GM12878 (cell line): ENCODE measurements around the gene CNTNAP5. TPM values are rescaled to one million over a fixed set of nuclear protein-coding genes. Genes with fewer than 3 reads are reported as not detected.

Experiments
- ATAC-seq: fragments of 200-7000 bp; cut with Tn5 transposase; 3 replicates; pipeline ENCODE4 v1.9.1; 2020; ENCODE audit warnings: mild to moderate bottlenecking, moderate library complexity
- BruUV-seq: library from RNA; stranded (reverse); fragments of 400-500 nt; replicated peaks from 2 replicates; lab custom pipeline; 2021; lab: Mats Ljungman, UMichigan
- CTCF ChIA-PET: fragments of 300-600 bp; sonication (Branson Sonifier 250); formaldehyde crosslinking; extraction: SDS; loops from one replicate; lab custom pipeline; 2021; ENCODE audit warnings: inconsistent platforms; lab: Yijun Ruan, JAX
- POLR2A ChIA-PET: fragments of 350-600 bp; formaldehyde crosslinking; extraction: SDS; loops from one replicate; lab custom pipeline; 2021; ENCODE audit warnings: inconsistent platforms; lab: Charles Lee
- RAD21 ChIA-PET: fragments of 300-600 bp; sonication (Branson Sonifier 250); formaldehyde crosslinking; loops from one replicate; lab custom pipeline; 2023; ENCODE audit warnings: antibody characterized with exemption; ENCODE audit not compliant: unreplicated experiment; lab: Charles Lee
- SMC1A ChIA-PET: fragments of 300-600 bp; sonication (Branson Sonifier 250); formaldehyde crosslinking; loops from one replicate; lab custom pipeline; 2023; ENCODE audit not compliant: unreplicated experiment, uncharacterized antibody; lab: Charles Lee
- DNase-seq: peaks from one replicate; pipeline ENCODE4 v3.0.0-alpha.2; 2011; ENCODE audit warnings: low read depth, low spot score
- FAIRE-seq: peaks from 3 replicates; lab custom pipeline; 2011; peaks lifted over from hg19 to GRCh38; lab: Jason Lieb, UNC
- H2AFZ ChIP-seq: 2 replicates; pipeline ENCODE4 v1.6.0; 2011; ENCODE audit warnings: low read depth, low read length, control low read depth; ENCODE audit not compliant: control insufficient read depth
- H3K27ac ChIP-seq: 2 replicates; pipeline ENCODE4 v1.5.1; 2011; ENCODE audit warnings: control low read depth; ENCODE audit not compliant: control insufficient read depth, insufficient read depth
- H3K27me3 ChIP-seq, 2 experiments: replicated peaks in 1 of 2; 2 replicates each; pipeline versions ENCODE4 v1.6.0 to v1.6.1; 2011; ENCODE audit warnings: low read length in 1 of 2; ENCODE audit not compliant: control insufficient read depth in 2 of 2, insufficient read depth in 2 of 2
- H3K36me3 ChIP-seq, 2 experiments: 2 replicates each; pipeline ENCODE4 v1.5.1; 2011; ENCODE audit warnings: low read length in 1 of 2; ENCODE audit not compliant: control insufficient read depth in 2 of 2, insufficient read depth in 2 of 2
- H3K4me1 ChIP-seq: 2 replicates; pipeline ENCODE4 v1.6.1; 2011; ENCODE audit warnings: mild to moderate bottlenecking, low read length, moderate library complexity, mixed read lengths; ENCODE audit not compliant: control insufficient read depth, insufficient read depth
- H3K4me2 ChIP-seq: 2 replicates; pipeline ENCODE4 v1.6.0; 2011; ENCODE audit warnings: control low read depth; ENCODE audit not compliant: control insufficient read depth, insufficient read depth
- H3K4me3 ChIP-seq: fragments of 200-600 bp; sonication (generic); 2 replicates; pipeline ENCODE4 v1.5.1; 2016
- H3K79me2 ChIP-seq: 2 replicates; pipeline ENCODE4 v1.6.0; 2011; ENCODE audit warnings: low read length; ENCODE audit not compliant: control insufficient read depth, insufficient read depth
- H3K9ac ChIP-seq: 2 replicates; pipeline ENCODE4 v1.8.0; 2011; ENCODE audit warnings: low read length, control low read depth, mixed read lengths; ENCODE audit not compliant: control insufficient read depth, insufficient read depth
- H3K9me3 ChIP-seq: replicated peaks from 3 replicates; pipeline ENCODE4 v1.5.1; 2011; ENCODE audit warnings: mild to moderate bottlenecking, low read length; ENCODE audit not compliant: control insufficient read depth, insufficient read depth
- H4K20me1 ChIP-seq: 2 replicates; pipeline ENCODE4 v1.6.0; 2011; ENCODE audit not compliant: control insufficient read depth, insufficient read depth
- EP300 ChIP-seq, 2 experiments: fragments of 150-350 bp in 1 of 2; IDR thresholded peaks; 2 replicates each; pipeline ENCODE4 v1.6.1; 2011 to 2012; ENCODE audit warnings: low read depth in 2 of 2, low read length in 2 of 2, borderline replicate concordance in 1 of 2, improper control_type of control experiment in 1 of 2, inconsistent platforms in 1 of 2; ENCODE audit not compliant: control insufficient read depth in 1 of 2
- HDAC6 ChIP-seq: fragments of 200-600 bp; sonication (generic); IDR thresholded peaks from one replicate; pipeline ENCODE4 v1.8.0; 2017; ENCODE audit warnings: antibody characterized with exemption; ENCODE audit not compliant: unreplicated experiment
- IKZF2 ChIP-seq, 2 experiments: fragments of 450-650 bp; IDR thresholded peaks; 2 replicates each; pipeline ENCODE4 v1.6.1; 2017; ENCODE audit warnings: mild to moderate bottlenecking in 2 of 2, moderate library complexity in 2 of 2
- MTA2 ChIP-seq: fragments of 450-650 bp; IDR thresholded peaks from 2 replicates; pipeline ENCODE4 v1.6.1; 2016; ENCODE audit warnings: low read depth, mild to moderate bottlenecking, moderate library complexity
- MXI1 ChIP-seq: fragments of 150-350 bp; IDR thresholded peaks from 2 replicates; pipeline ENCODE4 v1.6.1; 2011; ENCODE audit warnings: low read depth, mild to moderate bottlenecking, inconsistent platforms, low read length, improper control_type of control experiment
- POLR2AphosphoS2 ChIP-seq: IDR thresholded peaks from 2 replicates; pipeline ENCODE4 v1.6.1; 2011; ENCODE audit warnings: low read depth, mild to moderate bottlenecking, low read length, improper control_type of control experiment, moderate library complexity
- RBBP5 ChIP-seq: fragments of 200-600 bp; sonication (generic); conservative IDR thresholded peaks from 2 replicates; pipeline ENCODE4 v1.6.1; 2016
- RUNX3 ChIP-seq: IDR thresholded peaks from 2 replicates; pipeline ENCODE4 v1.6.1; 2012; ENCODE audit warnings: low read length, inconsistent platforms
- ZBTB11 ChIP-seq: fragments of 450-650 bp; formaldehyde crosslinking; IDR thresholded peaks from 2 replicates; pipeline ENCODE4 v1.5.0; 2022; ENCODE audit warnings: mild to moderate bottlenecking, missing genetic modification characterization
- ZNF207 ChIP-seq: fragments of 450-650 bp; IDR thresholded peaks from 2 replicates; pipeline ENCODE4 v1.6.1; 2014; ENCODE audit warnings: antibody characterized with exemption, mild to moderate bottlenecking, borderline replicate concordance
- ZSCAN29 ChIP-seq: fragments of 450-650 bp; IDR thresholded peaks from 2 replicates; pipeline ENCODE4 v1.6.1; 2017; ENCODE audit warnings: mild to moderate bottlenecking, moderate library complexity
- WGBS: methylation state at CpG from one replicate; pipeline ENCODE4 v1.1.6; 2016; ENCODE audit warnings: low lambda C conversion rate; ENCODE audit not compliant: insufficient replicate concordance, insufficient coverage; ENCODE audit errors: missing lambda C conversion rate; 5-methylcytosine and 5-hydroxymethylcytosine counted together
- in situ Hi-C: fragments of 300-500 bp; cut with MboI; formaldehyde crosslinking; loops from 9 replicates; pipeline ENCODE4 v1.14.3; 2018; ENCODE audit warnings: mixed read lengths
- intact Hi-C: fragments of 100-400 bp; cut with micrococcal nuclease; formaldehyde crosslinking; loops from one replicate; pipeline ENCODE4 v1.14.2; 2022; ENCODE audit not compliant: unreplicated experiment
- polyA plus RNA-seq, 11 experiments: library from polyadenylated mRNA; depleted of rRNA in 4 of 11; unstranded in 6 of 11; stranded (reverse) in 5 of 11; fragments of >200 nt; fragmentation: Nextera tagmentation in 4 of 11; fragmentation: Illumina TruSeq in 1 of 11; extraction: Ambion mirVana in 4 of 11; extraction: Trizol in 1 of 11; gene quantifications; 1 replicate in 1 of 11; 2 replicates in 10 of 11; pipeline versions ENCODE4 v1.2.1 to v1.2.3, GENCODE V29; 2011 to 2016; ENCODE audit warnings: inconsistent platforms in 2 of 11, missing spikeins in 2 of 11, low read depth in 1 of 11
- total RNA-seq, 4 experiments: library from RNA; depleted of rRNA in 3 of 4; stranded (reverse); fragments of >200 nt in 3 of 4; fragmentation: Illumina TruSeq in 1 of 4; extraction: Trizol in 1 of 4; gene quantifications; 2 replicates each; pipeline versions ENCODE4 v1.2.1 to v1.2.3, GENCODE V29; 2013 to 2021
- TF ChIP-seq, protein P1 (sequence below), 3 experiments: IDR thresholded peaks in 2 of 3; conservative IDR thresholded peaks in 1 of 3; 2 replicates each; pipeline ENCODE4 v1.5.1; 2011; ENCODE audit warnings: low read depth in 3 of 3, low read length in 3 of 3, mild to moderate bottlenecking in 3 of 3, control low read depth in 2 of 3, moderate library complexity in 2 of 3, inconsistent platforms in 1 of 3, mixed read lengths in 1 of 3; ENCODE audit not compliant: control insufficient read depth in 2 of 3, insufficient read depth in 1 of 3; ENCODE audit errors: extremely low read depth in 1 of 3
- TF ChIP-seq, protein P2 (sequence below): fragments of 450-650 bp; IDR thresholded peaks from 2 replicates; pipeline ENCODE4 v1.6.1; 2016; ENCODE audit warnings: mild to moderate bottlenecking
- TF ChIP-seq, protein P3 (sequence below): IDR thresholded peaks from 2 replicates; pipeline ENCODE4 v1.6.1; 2011; ENCODE audit warnings: borderline replicate concordance, low read depth, mild to moderate bottlenecking, moderate library complexity, low read length; ENCODE audit not compliant: insufficient read depth, poor library complexity, severe bottlenecking
- TF ChIP-seq, protein P4 (sequence below): fragments of 150-350 bp; IDR thresholded peaks from 2 replicates; pipeline ENCODE4 v1.6.1; 2014; ENCODE audit warnings: mild to moderate bottlenecking, low read depth, low read length

CNTNAP5 gene
- total and polyA plus RNA-seq, 10 of the 15 experiments (the other 5 are each of a cell fraction or from before 2014, with no cell fraction given), result not detected

DNA sequence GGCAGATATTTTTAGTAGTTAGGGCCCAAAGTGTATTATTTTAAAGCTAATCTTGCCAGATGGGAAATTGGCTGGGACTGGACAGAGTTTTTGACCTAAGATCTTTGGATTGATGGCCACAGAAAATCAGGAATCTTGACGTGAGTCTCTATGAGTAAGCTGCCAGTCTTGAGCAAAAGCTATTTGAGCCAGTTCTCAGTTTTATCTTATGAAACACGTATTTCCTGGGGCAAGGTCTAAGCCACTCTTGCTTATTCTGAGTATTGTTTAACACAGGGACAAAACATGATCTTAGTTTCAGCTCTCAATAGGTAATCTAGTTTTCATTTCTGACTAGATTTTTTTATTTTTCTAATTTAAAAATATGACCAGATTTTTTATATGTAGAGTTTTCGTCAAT is 329.4 kb downstream of the CNTNAP5 start:
- no peak overlapping the region for H3K4me2 ChIP-seq
- TF ChIP-seq MXI1 (no peak), POLR2AphosphoS2 (no peak), ZNF207 (no peak), HDAC6 (no peak), ZBTB11 (no peak), RBBP5 (no peak), RUNX3 (no peak), EP300 (IDR thresholded peaks at IDR 0.05; ENCODE audit: borderline replicate concordance in 1 of 2, control insufficient read depth in 1 of 2, low read depth in 2 of 2, low read length in 2 of 2) (no peak), MTA2 (no peak), IKZF2 (IDR thresholded peaks at IDR 0.05) (no peak), ZSCAN29 (no peak)
- TF ChIP-seq, protein P1, sequence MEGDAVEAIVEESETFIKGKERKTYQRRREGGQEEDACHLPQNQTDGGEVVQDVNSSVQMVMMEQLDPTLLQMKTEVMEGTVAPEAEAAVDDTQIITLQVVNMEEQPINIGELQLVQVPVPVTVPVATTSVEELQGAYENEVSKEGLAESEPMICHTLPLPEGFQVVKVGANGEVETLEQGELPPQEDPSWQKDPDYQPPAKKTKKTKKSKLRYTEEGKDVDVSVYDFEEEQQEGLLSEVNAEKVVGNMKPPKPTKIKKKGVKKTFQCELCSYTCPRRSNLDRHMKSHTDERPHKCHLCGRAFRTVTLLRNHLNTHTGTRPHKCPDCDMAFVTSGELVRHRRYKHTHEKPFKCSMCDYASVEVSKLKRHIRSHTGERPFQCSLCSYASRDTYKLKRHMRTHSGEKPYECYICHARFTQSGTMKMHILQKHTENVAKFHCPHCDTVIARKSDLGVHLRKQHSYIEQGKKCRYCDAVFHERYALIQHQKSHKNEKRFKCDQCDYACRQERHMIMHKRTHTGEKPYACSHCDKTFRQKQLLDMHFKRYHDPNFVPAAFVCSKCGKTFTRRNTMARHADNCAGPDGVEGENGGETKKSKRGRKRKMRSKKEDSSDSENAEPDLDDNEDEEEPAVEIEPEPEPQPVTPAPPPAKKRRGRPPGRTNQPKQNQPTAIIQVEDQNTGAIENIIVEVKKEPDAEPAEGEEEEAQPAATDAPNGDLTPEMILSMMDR (IDR thresholded peaks at IDR 0.05 in 2 of 3, conservative IDR thresholded peaks at IDR 0.05 in 1 of 3; ENCODE audit: control insufficient read depth in 2 of 3, extremely low read depth in 1 of 3, insufficient read depth in 1 of 3, low read depth in 3 of 3, low read length in 3 of 3), result no peak
- TF ChIP-seq, protein P2, sequence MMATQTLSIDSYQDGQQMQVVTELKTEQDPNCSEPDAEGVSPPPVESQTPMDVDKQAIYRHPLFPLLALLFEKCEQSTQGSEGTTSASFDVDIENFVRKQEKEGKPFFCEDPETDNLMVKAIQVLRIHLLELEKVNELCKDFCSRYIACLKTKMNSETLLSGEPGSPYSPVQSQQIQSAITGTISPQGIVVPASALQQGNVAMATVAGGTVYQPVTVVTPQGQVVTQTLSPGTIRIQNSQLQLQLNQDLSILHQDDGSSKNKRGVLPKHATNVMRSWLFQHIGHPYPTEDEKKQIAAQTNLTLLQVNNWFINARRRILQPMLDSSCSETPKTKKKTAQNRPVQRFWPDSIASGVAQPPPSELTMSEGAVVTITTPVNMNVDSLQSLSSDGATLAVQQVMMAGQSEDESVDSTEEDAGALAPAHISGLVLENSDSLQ, result no peak
- TF ChIP-seq, protein P3, sequence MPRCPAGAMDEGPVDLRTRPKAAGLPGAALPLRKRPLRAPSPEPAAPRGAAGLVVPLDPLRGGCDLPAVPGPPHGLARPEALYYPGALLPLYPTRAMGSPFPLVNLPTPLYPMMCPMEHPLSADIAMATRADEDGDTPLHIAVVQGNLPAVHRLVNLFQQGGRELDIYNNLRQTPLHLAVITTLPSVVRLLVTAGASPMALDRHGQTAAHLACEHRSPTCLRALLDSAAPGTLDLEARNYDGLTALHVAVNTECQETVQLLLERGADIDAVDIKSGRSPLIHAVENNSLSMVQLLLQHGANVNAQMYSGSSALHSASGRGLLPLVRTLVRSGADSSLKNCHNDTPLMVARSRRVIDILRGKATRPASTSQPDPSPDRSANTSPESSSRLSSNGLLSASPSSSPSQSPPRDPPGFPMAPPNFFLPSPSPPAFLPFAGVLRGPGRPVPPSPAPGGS, result no peak
- TF ChIP-seq, protein P4, sequence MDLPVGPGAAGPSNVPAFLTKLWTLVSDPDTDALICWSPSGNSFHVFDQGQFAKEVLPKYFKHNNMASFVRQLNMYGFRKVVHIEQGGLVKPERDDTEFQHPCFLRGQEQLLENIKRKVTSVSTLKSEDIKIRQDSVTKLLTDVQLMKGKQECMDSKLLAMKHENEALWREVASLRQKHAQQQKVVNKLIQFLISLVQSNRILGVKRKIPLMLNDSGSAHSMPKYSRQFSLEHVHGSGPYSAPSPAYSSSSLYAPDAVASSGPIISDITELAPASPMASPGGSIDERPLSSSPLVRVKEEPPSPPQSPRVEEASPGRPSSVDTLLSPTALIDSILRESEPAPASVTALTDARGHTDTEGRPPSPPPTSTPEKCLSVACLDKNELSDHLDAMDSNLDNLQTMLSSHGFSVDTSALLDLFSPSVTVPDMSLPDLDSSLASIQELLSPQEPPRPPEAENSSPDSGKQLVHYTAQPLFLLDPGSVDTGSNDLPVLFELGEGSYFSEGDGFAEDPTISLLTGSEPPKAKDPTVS, result no peak

More for the DNA sequence above, 329.4 kb downstream of the CNTNAP5 start:
- intact Hi-C loops, result no loop called here
- no peaks in the 10 kb centered on the region for H3K27me3 ChIP-seq
- 32% methylated on average over 3 of the region's 3 CpGs for WGBS
- H4K20me1 ChIP-seq, result no peaks in the 10 kb centered on the region
- H3K9ac ChIP-seq, result no peak overlapping the region
- no peaks in the 10 kb centered on the region for H3K79me2 ChIP-seq
- ChIA-PET SMC1A (interaction anchor here (0.7 kb wide), 1 partner anchor 1159 kb away, joined by 3 read pairs; no protein-coding TSS in a partner anchor), RAD21 (no interaction called here), CTCF (interaction anchor here (0.5 kb wide), 1 partner anchor 554 kb away, joined by 3 read pairs; no protein-coding TSS in a partner anchor), POLR2A (no interaction called here)
- in situ Hi-C loops, result no loop called here
- ATAC-seq (no peak), FAIRE-seq (no peak), DNase-seq (no peak)
- no peaks in the 10 kb centered on the region for H3K4me1 ChIP-seq
- H3K36me3 ChIP-seq, result no peaks in the 10 kb centered on the region
- no peaks in the 10 kb centered on the region for H3K9me3 ChIP-seq
- no peak overlapping the region for H3K27ac ChIP-seq
- no TSS peak for BruUV-seq
- no peak overlapping the region for H3K4me3 ChIP-seq
- H2AFZ ChIP-seq, result no peak overlapping the region
